KBM-7 (cell line): Measurements from ENCODE around the gene MARCHF10.

Experiments
- DNase-seq: peaks from one replicate; pipeline ENCODE4 v3.0.0-alpha.2; 2015
- in situ Hi-C: fragments of 300-500 bp; cut with MboI; formaldehyde crosslinking; loops from 2 replicates; pipeline ENCODE4 v1.14.3; 2020; ENCODE audit warnings: low sequenced_read_pairs, low pct_unique_long_range_greater_than_20kb, mixed read lengths

The MARCHF10 gene

GRCh38 chr17:62675701-62676100 lies 132.4 kb downstream of the MARCHF10 start:
- in situ Hi-C loops = loop anchor here (25.0 kb wide), 1 partner anchor 737 kb away; no protein-coding TSS in a partner anchor
- DNase-seq = no peak

DNA sequence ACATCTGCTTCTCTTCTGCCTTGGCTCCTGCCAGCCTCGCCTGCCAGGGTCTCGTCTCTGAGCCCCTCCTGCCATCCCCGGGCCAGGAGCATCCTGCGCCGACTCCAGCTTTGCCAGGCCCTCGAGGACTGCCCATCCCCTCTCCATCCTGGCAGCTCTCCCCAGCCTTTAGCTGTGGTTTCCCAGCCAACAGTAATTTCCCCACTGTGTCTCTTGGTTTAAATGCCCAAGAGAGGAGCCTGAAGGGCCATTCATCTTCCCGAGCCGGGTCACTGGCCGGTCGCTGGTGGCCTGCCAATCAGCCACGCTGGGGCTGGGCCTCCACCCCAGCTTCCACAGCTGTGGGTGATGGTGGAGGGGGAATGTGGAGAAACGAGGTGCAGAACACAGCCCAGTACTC lies 132.9 kb downstream of the MARCHF10 start:
- no peak for DNase-seq
- in situ Hi-C loops = loop anchor here (25.0 kb wide), 1 partner anchor 737 kb away; no protein-coding TSS in a partner anchor

GRCh38 chr17:62674841-62675240 lies 133.3 kb downstream of the MARCHF10 start:
- in situ Hi-C loops = loop anchor here (25.0 kb wide), 1 partner anchor 737 kb away; no protein-coding TSS in a partner anchor
- DNase-seq = no peak

DNA sequence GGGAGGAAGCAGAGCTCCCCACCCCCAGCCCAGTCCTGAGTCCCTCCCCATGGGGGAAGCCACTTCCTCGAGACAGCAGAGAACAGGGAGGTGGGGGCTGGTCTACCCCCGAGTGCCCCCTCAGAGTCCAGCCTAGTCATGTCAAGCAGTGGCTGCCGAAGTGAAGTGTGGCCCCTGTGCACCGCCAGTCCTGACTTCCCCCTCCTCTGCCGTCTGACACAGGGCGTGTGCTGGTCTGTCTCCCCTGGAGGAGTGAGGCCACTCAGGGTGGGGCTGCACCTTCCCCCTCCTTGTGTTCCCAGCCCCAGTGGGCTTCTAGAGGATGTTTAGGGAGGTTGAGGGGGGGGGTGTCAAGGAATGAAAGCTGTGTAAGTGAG lies 133.8 kb downstream of the MARCHF10 start:
- in situ Hi-C loops = no loop called here
- no peak for DNase-seq

DNA sequence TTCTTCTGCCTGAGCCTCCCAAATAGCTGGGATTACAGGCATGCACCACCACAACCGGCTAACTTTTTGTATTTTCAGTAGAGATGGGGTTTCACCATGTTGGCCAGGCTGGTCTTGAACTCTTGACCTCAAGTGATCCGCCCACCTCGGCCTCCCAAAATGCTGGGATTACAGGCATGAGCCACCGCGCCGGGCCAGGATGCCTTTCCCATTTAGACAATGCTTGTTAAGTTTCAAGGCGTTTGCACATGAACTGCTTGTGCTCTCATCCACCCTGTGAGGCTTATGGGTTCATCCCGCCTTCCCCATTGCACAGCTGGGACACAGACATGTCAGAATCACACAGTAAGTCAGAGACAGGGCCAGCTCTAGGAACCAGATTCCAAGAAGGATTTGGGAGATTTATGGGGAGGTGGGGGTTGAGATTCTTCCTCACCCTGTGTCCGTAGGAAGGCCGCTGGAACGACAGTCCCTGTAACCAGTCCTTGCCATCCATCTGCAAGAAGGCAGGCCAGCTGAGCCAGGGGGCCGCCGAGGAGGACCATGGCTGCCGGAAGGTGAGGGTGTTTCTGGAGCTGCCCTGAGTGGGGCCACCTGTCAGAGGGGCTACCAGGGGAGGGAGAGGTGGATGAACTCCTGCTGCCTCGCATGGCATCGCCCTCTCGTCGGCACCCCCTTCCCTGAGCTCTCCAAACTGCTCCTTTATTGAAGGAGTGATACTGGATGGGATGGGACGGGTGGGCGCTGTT lies 134.3 kb downstream of the MARCHF10 start:
- no peak for DNase-seq
- in situ Hi-C loops = no loop called here

- no peak for DNase-seq
These were observed 135.2 kb downstream of the MARCHF10 start for GRCh38 chr17:62672957-62673356.

DNA sequence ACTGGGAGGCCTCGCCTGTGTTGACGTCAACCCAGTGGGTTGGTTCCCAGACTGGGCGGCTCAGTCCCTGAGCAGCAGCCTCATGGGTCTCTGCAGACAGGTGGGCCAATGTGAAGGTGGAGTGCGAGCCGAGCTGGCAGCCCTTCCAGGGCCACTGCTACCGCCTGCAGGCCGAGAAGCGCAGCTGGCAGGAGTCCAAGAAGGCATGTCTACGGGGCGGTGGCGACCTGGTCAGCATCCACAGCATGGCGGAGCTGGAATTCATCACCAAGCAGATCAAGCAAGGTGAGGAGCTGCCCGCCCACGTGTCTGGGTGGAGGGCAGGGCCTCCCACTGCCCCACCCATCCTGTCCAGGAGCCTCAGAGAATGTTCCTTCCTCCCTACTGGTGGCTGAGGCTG lies 136.6 kb downstream of the MARCHF10 start:
- in situ Hi-C loops = no loop called here
- DNase-seq = no peak

More at GRCh38 chr17:62672957-62673356, 135.2 kb downstream of the MARCHF10 start:
- in situ Hi-C loops = no loop called here

DNA sequence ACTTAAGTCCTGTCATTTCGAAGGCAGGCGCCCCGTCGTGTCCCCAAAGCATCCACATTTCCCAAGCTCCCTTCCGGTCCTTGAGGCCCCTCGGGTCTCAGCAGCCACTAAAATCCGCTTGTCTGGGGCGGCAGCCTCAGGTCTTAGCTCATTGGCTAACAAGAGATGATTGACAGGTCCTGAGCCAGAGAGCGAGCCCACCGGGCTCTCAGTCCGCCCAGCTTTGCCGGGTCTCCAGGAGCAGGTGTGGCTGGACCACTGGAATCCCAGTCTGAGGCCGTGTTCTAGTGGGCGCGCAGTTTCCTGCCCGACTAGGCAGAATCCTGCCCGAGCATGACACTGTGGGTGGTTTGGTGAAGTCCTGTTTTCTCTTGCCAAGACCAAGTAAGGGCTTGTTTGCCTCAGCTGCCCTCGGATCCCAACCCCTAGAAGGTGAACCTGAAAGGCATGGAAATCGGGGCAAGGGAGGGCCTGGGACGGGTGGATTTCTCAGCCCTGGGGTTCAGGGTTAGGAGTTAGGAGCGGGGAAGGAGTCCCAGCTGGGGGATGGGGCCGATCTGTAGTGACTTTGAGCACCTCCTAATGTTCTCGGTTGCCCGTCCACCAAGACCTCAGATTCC lies 137.8 kb downstream of the MARCHF10 start:
- DNase-seq = no peak
- in situ Hi-C loops = no loop called here

- in situ Hi-C loops = no loop called here
- no peak for DNase-seq
These were observed 139.9 kb downstream of the MARCHF10 start for GRCh38 chr17:62668091-62668804.

GRCh38 chr17:62666801-62667591 lies 141.1 kb downstream of the MARCHF10 start:
- in situ Hi-C loops = no loop called here
- no peak for DNase-seq

DNA sequence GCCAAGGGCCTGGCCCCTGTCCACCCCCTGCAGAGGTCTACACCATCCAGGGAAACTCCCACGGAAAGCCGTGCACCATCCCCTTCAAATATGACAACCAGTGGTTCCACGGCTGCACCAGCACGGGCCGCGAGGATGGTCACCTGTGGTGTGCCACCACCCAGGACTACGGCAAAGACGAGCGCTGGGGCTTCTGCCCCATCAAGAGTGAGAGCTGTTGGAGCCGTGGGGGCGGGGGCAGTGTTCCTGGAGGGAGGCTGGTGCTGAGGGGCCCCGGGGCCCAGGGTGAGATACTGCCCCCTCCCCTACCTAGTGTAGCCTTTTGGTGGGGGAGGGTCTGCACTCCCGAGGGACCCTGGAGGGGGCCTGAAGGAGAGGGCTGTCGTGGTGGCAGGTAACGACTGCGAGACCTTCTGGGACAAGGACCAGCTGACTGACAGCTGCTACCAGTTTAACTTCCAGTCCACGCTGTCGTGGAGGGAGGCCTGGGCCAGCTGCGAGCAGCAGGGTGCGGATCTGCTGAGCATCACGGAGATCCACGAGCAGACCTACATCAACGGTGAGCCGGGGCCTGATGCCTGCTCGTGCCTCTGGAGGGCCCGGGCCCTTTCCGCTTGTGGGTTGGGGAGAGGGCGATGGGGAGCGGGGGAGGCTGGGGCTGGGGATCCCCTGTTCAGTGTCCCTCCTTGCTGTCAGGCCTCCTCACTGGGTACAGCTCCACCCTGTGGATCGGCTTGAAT lies 141.9 kb downstream of the MARCHF10 start:
- in situ Hi-C loops = no loop called here
- DNase-seq = no peak

- in situ Hi-C loops = no loop called here
- DNase-seq = no peak
These were observed 142.5 kb downstream of the MARCHF10 start for GRCh38 chr17:62665599-62665998.

- no peak for DNase-seq
- in situ Hi-C loops = no loop called here
These were observed 143.6 kb downstream of the MARCHF10 start for GRCh38 chr17:62664336-62665120.

GRCh38 chr17:62663304-62663703 lies 144.8 kb downstream of the MARCHF10 start:
- in situ Hi-C loops = no loop called here

DNA sequence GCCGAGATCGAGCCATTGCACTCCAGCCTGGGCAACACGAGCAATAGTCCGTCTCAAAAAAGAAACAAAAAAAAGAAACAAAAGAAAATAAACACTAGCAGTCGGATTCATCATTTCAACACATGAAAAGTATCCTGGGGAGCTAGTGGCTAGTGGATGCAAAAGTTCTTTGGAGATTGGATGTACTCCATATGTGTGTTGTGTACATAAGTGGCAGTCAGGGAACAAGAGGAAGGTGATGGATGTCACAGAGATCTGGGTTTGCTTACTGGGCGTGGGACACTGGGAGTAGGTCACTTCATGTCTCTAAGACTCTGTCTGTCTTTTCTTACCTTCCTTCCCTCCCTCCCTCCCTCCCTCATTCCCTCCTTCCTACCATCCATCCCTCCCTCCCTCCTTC lies 145.3 kb downstream of the MARCHF10 start:
- no peak for DNase-seq
- in situ Hi-C loops = no loop called here

More at GRCh38 chr17:62663304-62663703, 144.8 kb downstream of the MARCHF10 start:
- no peak for DNase-seq

GRCh38 chr17:62661337-62661736 lies 146.8 kb downstream of the MARCHF10 start:
- in situ Hi-C loops = no loop called here
- DNase-seq = no peak

DNA sequence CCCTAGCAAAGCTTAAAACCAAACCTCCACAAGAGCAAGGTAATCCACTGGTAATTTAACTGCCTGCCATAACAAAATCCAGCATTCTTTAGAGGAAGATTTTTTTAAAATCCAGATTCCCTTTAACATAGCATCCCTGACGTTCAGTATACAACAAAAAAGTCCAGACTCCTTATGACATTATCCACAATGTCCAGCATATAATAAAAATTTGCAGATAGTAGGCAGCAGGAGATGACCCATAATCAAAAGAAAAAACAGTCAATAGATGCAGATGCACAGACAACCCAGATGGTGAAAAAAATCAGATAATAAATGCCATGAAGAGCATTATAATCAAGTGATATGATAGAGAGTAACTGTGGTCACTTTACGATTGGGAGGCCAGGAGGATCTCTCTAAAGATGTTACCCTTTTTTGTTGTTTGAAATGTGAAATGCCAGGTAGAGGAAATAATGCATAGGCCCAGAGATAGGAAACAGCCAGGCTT lies 147.4 kb downstream of the MARCHF10 start:
- no peak for DNase-seq
- in situ Hi-C loops = no loop called here
